DMS114 treated with DMSO at 0.1 percent for 48 hours (cell line): ENCODE results near the gene TMEM151B.
"Not testable (repeated sequence)": the region's sequence is repeated elsewhere in the genome, so short reads cannot be mapped to it uniquely, and the experiment has no call there.

Experiments used
- DNase-seq: peaks from one replicate; lab custom pipeline; 2025; ENCODE audit not compliant: unreplicated experiment; lab: John Stamatoyannopoulos, UW

TMEM151B gene

DNA sequence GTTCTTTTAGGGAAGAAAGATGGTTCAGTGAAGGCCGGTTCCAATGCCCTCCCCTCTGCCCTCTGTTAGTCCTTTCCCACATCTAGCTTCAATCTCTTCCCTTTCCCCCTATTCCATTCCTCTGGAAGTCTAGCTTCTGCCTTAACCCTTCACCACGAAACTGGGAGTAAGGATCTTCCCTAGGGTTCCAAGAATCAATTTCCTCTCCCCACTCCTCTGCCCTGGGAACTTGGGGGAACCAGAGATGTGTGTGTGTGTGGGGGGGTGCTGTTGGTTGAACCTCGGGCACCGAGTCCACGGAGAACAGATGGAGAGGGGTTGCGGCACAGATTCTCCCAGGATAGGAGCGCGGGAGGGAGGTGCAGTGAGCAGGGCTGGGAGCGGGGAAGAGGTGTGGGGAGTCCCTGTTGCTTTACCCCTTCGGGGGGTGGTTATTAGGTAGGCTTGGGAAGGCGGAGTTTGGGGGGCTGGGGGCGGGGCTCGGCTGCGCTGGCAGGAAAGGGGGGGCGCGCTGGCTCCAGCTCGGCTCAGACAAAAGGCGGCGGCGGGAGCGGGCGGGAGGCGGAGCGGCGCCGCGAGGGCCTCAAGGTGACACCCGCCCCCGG is at the start of gene TMEM151B:
TMEM151B (plus strand) TSS at position 530 of the 605 bp plus-strand sequence. CDS start 293 bp downstream, outside the sequence.
- no peak for DNase-seq

DNA sequence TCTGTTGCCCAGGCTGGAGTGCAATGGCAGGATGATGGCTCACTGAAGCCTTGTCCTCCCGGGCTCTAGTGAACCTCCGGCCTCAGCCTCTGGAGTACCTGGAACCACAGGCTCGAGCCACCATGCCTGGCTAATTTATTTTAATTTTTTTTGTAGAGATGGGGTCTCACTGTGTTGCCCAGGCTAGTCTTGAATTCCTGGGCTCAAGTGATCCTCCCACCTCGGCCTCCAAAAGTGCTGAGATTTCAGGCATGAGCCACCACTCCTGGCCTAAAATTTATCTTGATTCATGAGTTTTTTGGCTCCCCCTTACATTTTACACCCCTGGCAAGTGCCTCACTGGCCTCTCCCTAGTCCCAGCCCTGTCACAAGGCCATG is 49.3 kb upstream of the TMEM151B start:
- DNase-seq, result no peak

DNA sequence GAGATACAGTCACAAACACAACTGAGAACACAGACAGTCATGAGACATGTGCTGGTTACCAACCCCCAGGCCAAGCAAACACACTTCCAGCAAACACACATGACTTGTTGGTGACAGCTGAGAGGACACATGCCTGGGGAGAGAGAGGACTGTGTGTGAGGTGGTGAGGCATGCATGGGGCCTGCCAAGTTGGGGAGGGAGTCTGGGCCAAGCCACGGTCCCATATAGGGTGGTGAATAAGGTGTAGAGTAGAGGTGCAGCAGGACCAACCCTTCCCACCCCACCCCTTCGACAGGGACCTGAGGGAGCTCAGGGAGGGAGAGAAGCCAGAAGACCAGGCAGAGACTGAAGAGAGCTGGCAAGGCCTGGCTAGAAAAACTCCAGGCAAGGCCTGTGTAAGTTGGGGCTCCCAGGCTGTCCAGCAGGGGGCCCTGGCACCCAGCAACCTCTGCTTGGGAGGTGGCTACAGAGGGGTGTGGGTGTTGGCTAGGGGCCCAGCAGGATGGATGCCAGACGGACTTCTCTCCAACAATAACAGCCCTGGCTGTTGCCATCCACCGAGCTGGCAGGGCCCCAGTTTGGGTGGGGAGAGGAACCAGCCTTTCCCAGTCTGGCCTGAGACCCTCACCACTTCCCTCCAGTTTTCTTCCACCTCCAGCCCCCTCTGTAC is 48.8 kb upstream of the TMEM151B start:
- peak; percentile 49 for DNase-seq

DNA sequence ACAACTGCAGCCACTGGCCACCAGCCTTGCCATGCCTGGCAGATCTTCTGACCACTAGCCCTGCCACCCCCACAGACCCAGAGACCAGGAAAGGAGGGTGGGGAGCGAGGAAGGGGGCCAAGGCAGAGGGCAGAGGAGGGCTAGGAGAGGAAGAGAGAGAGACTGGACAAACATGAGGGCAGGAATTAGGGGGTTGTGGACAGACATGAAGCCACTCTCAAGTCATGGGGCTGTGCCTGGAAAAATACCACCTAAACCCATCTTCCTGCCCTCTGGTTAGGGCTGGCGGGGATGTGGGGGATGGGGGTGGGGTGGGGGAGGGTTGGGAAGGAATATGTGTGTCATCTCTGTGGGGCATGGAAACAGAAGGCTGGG is 48.3 kb upstream of the TMEM151B start:
- no peak for DNase-seq

DNA sequence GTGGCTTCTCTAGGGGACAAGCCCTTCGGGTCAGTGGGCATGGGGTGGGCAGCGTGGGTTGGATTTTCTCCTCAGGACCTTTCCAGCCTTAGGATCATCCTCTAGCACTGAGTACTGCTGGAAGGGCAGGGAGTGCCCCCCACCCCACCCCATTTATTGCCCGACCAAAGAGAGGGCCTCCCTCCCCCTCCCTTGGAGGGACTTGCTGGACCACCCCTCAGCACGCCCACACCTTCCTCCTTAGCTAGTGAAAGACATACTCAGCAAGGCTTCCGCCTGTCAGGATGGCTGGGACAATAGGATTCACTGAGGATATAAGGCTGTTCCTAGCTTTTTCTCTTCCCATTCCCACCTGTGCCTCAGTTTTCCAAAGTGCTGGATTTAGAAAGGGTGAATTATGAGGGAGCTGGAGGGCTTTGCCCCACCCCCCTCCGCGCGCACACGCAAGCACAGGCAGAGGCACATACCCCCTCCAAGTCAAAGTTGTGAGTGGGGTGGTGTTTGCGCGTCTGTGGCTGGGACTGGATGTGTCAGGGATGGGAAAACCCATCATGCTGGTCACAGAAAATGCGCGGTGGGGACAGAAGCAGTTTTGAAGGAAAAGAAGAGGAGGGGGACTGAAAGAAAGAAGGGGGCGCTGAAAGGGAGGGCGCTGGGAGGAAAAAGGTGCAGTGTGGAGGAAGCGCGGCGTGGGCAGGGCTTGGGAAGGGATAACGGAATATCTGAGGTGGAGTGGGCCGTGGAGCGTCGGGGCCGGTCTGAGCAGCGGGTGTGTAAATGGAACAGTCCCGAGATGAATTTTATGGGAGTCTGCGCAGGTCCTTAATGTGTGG is 47.5 kb upstream of the TMEM151B start:
- no peak for DNase-seq

DNA sequence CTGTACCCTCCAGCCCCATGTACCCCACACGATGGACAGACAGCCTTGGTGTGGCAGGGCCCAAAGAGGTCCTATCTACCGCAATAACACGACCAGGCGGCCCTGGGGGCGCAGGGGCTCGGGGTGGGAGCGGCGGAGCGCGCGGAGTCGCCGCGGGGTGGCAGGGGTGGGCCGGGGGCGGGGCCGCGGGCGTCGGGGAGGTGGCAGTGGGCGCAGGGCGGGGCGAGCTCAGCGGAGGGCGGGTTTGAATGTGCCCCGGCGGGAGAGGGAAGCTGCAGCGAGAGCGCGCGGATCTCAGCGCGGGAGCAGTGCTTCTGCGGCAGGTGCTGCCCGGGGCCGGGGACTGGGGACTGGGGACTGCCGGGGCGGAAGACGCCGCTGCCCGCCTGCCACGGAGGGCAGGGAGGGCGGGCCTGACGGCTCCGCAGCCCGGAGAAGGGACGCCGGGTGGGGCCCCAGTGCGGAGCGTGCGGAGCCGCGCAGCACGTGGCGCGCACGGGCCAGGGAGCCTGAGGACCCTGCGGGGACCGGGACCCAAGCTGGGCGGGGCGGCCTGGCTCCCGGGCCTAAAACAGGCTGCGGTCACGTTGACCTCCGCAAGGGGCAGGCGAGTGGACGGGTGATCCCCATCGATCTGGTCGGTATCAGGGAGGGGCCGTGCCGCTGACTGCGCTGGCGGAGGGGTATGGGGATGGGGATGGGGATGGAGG is 46.8 kb upstream of the TMEM151B start, which contains the start of gene SLC29A1:
SLC29A1 (plus strand) TSS at position 277 of the 710 bp plus-strand sequence. CDS start 3,719 bp downstream, outside the sequence.
- peak; percentile 68 for DNase-seq

DNA sequence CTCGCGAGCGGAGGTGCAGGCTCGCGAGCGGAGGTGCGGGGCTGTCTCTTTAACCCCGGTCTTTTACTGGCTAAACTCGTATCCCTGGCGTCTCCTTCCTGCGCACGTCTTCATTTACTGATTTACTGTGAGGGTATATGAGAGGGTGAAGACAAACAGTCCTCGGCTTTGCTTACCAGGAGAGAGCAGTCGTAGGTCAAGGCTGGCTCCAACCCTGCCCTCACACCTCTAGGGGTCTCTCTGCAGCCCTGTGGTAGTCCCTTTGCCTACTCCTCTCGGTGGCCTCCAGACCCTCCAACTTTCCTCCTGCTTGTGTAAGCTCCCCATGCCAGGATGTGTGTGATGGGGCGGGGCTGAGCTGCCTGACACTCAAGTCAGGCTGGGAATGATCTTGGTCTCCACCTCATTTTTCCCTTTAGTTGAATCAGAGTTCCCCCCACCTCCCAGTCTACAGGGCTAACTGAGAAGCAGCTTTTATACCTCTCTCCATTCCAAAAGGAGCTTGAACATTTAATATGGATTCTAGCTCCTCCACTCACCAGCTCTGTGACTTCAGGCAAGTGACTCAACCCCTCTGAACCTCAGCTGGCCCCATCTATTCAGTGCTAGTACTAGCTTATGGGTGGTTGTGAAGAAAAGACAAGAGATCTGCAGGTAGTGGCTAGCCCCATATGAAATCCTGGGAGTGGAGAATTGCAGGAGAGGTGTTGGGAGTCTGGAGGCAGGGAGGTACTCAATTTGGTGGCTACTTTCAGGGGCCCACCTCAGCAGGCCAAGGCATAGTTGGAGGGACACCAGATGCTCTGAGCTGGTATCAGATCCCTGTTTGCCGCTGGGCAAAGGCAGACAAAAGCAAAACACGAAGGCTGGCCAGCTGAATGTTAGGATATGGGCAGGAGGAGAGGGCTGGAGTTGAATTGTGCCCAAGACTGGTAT is 46.0 kb upstream of the TMEM151B start:
- DNase-seq, result no peak

DNA sequence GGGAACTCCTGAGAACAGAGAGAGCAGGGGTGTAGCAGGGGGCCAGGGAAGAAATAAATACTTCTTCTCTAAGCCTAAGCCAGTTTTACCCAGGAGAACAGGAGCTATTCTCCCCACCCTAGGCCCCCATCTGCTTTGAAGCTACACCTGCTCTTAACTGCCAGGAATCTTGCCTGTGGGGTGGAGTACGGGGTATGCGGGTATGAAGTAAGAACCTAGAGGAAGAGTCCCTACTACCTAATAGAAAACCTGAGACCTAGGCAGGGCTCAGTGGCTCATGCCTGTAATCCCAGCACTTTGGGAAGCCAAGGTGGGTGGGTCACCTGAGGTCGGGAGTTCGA is 45.3 kb upstream of the TMEM151B start:
- no peak for DNase-seq

DNA sequence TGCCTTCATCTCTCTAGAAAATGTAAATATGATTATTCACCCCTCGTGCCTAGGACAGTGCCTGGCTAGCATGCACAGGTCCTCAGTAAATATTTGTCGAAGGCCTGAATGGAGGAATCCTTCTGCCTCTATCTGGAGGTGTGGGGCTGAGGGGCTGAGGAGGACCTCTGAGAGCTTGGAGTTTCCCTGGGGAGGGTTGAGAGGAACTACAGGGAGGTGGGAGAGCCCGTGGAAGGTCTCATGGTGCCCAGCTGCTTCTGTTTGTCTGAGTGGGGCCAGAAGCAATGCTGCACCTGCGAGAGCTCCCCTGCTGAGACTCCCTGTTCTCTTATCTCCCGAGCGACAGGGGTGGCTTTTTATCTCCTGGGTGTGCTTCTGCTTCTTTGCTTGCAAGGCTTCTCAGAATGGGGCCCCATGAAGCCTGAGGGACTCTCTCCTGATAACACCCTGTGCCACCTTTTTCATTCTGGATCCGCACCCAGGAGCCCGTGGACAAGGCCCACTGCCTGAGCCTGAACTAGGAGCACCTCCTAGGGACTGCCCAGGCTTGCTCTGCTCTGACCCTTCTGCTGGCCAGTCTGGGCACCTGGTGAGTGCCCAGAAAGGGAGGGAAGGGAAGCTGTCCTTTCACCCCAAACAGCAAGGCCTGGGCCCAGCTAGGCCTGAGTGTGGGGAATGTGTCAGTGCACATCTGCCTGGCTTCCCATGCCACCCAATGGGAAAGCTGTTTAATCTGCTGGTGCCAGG is 44.5 kb upstream of the TMEM151B start:
- DNase-seq, result no peak

DNA sequence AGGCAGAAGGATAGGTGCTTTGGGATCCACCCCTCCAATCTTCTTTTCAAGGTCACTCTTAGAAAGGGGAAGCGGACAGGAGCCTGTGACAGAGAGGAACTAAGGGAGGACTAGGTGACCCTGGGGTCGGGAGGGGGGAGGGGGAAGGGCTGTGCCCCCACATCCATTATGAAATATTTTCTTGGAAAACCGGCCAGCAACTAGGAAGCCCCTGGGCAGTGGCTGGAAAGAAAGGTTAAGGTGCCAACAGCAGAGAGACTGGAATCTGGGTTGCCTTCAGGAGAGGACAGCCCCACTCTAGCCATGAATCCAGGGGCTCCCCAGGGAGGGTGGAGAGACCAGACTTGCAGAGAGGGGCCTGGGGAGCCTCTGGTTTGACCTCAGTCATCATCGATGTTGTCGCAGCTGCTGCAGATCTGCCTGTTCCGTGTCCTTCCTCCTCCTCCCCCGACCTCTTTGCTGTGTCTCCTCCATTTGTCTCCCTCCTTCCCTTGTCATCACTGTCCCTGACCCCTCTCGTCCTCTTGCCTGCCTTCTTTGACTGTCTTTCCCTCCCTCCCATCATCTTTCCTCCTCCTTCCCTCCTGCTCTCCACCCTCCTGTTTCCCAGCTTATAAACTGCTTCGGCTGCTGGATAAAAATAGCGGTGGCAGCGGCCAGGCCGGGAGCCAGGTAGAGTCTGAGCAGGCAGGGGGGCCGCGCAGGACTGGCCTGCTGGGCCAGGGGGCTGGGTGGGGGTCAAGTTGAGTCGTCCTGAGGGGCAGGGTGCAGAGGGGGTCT is 43.7 kb upstream of the TMEM151B start:
- DNase-seq, result no peak

DNA sequence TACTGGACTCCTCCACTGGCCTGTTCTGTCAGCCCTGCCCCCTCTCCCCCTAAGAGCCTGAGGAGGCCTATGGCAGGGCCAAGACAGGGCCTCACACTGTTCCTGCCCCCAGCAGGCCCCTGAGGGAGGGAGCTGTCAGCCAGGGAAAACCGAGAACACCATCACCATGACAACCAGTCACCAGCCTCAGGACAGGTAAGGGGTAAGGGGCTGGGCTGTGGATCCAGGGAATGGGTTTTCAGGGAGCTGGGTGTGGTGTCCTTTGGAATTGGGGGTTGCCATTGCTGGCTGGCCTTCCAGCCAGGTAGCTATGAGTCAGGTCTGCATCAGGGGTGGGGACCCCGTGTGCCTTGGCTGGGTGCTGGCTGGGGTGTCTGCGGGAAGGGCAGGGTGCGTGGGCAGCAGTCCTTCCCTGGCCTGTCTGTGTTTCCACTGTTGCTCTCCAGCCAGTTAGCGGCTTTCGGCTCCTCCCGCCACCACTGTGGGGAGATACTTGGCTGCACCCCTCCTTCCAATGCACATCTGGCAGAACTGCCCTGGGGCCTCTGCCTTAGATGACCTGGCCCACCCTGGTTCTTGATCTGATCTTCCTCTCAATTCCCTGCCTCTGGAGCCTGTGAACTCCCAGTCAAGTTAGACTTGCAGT is 43.0 kb upstream of the TMEM151B start:
- DNase-seq, result no peak

DNA sequence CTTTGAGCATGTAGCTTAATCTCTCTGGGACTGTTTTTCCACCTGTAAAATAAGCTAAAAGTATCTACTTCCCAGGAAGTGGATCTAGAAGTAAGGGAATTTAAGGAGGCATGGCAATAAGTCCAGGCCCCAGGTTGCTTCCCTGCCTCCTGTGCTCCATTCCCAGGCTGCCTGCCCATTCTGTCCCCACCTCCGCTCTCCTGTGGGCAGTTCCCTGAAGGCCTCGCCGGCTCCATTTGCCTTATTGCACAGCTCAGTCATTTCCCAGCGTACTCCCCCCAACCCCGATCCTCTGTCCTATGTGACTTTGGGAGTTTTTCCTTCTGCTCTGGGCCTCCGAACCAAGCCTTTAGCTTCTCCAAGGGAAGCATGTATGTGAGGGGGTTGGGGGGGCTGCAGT is 42.2 kb upstream of the TMEM151B start:
- DNase-seq, result no peak

DNA sequence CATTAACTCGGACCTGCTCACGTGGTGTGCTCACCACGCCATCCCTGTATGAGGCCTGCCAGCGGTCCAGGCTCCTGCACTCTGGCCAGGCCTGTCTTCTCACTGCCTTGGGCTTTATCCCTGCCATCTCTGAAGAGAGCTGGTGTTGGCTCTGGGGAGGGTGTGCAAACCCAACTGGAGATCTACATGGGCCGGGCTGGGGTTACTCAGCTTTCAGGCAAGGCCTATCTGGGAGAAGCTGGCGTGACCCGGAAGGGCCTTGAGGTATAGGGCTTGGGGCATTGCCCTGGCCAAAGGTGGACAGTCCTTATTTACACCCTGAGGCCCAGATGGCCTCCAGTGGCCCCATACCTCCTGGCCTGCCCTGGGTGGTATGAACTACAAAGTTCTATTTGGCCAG is 41.8 kb upstream of the TMEM151B start:
- no peak for DNase-seq

DNA sequence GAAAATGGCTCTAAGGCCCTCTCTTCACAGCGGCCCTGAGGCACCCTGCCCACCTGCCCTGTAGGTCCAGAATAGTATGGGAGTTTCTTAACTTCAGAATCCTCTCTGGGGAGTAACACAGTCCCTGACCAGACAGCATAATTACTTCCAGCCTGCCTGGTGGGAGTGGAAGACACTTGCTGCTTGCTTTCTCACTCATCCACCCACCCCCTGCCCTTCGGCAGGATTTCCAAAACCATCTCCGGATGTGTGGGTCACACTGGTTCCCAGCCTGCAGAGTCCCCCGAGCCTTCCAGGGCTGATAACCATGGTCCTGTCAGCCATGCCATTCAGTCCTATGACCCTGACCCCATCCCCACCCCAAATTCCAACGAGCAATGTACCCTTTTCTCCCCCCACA is 41.4 kb upstream of the TMEM151B start:
- no peak for DNase-seq

DNA sequence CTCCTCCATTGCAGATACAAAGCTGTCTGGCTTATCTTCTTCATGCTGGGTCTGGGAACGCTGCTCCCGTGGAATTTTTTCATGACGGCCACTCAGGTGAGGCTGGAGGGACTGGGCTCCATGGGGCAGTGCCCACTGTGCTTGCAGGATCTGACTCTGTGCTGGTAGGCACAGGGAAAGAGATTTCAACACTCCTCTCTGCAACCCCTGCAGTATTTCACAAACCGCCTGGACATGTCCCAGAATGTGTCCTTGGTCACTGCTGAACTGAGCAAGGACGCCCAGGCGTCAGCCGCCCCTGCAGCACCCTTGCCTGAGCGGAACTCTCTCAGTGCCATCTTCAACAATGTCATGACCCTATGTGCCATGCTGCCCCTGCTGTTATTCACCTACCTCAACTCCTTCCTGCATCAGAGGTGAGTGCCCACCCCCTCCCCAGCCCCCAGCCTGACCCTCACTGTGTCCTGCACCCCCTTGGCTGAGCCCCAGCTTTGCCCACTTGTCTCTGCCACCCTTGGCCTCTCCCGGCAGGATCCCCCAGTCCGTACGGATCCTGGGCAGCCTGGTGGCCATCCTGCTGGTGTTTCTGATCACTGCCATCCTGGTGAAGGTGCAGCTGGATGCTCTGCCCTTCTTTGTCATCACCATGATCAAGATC is 40.7 kb upstream of the TMEM151B start:
- no peak for DNase-seq

DNA sequence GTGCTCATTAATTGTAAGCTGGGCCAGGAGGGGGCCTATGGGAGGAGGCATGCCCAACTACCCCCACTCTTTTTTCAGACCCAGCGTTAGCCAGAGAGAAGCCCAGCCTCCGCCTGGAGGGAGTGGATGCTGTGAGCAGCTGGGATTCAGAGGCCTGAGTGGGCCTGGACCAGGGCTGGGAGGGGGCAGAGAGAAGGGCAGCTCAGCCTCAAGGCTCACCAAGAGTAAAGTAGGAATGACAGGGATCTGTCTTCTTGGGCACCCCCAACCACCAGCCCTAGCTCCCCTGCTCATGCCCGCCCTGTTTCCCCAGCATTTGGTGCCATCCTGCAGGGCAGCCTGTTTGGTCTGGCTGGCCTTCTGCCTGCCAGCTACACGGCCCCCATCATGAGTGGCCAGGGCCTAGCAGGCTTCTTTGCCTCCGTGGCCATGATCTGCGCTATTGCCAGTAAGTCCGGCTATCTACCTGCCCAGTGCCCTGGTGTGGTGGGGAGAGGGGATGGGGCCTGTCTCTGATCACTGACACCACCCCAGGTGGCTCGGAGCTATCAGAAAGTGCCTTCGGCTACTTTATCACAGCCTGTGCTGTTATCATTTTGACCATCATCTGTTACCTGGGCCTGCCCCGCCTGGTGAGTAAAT is 40.1 kb upstream of the TMEM151B start:
- DNase-seq, result no peak

DNA sequence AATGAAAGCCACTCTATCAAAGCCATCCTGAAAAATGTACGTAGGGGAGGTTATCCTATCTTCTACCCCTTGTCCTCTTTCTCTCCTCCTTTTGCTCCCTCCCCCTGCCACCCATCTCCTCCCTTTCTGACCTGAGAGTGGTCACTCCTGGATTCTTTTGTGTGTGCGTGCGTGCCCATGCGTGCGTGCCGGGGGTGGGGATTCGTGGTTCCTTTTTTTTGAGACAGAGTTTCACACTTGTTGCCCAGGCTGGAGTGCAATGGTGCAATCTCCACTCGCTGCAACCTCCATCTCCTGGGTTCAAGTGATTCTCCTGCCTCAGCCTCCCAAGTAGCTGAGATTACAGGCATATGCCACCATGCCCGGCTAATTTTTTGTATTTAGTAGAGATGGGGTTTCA is 38.8 kb upstream of the TMEM151B start:
- DNase-seq, result not testable (repeated sequence)
